ENCODE measurements around the gene GDPD4. TPM values are rescaled to one million over a fixed set of nuclear protein-coding genes. Genes with fewer than 3 reads are reported as not detected.

Gene GDPD4
- total RNA-seq, 2 donors from 2014 or later, result not detected

GRCh38 chr11:77178150-77178549 lies 123.3 kb downstream of the GDPD4 start:
- H3K9me3 Mint-ChIP-seq, result no peaks in the 10 kb centered on the region
- peaks cover 28% of the 10 kb centered on the region for H3K4me1 Mint-ChIP-seq
- no peak overlapping the region for H3K9ac ChIP-seq (ENCODE audit: extremely low read depth, low read length, poor library complexity, severe bottlenecking)
- H3K27ac Mint-ChIP-seq, result no peak overlapping the region
- H3K9me3 ChIP-seq (ENCODE audit: control insufficient read depth, low read length), result no peaks in the 10 kb centered on the region
- WGBS, 2 experiments (ENCODE audit: insufficient coverage in 1 of 2, insufficient read length in 1 of 2), result 82 to 87% methylated on average over 1 to 4 of the region's 4 CpGs
- H3K4me3 Mint-ChIP-seq, result no peak overlapping the region
- H3K27me3 ChIP-seq (ENCODE audit: control insufficient read depth, insufficient read depth, low read length, poor library complexity, severe bottlenecking), result no peaks in the 10 kb centered on the region
- no peak for DNase-seq
- H3K36me3 ChIP-seq (ENCODE audit: control insufficient read depth, insufficient read depth, low read length), result no peaks in the 10 kb centered on the region
- H3K36me3 Mint-ChIP-seq (ENCODE audit: low read depth), result no peaks in the 10 kb centered on the region
- no peaks in the 10 kb centered on the region for H3K27me3 Mint-ChIP-seq (ENCODE audit: insufficient read depth)
- peaks cover 4% of the 10 kb centered on the region for H3K4me1 ChIP-seq (ENCODE audit: control insufficient read depth, insufficient read depth, low read length)
- no peak overlapping the region for H3K4me3 ChIP-seq (ENCODE audit: low read length)
- no peak overlapping the region for H3K27ac ChIP-seq (ENCODE audit: low read depth, low read length)
- no peak for TF ChIP-seq CTCF (conservative IDR thresholded peaks at IDR 0.05)

GRCh38 chr11:77176996-77177395 lies 124.5 kb downstream of the GDPD4 start:
- Mint-ChIP-seq H3K4me1 (peaks cover 37% of the 10 kb centered on the region), H3K9me3 (no peaks in the 10 kb centered on the region), H3K27ac (no peak overlapping the region), H3K4me3 (no peak overlapping the region), H3K36me3 (ENCODE audit: low read depth) (no peaks in the 10 kb centered on the region), H3K27me3 (ENCODE audit: insufficient read depth) (no peaks in the 10 kb centered on the region)
- no peaks in the 10 kb centered on the region for H3K9me3 ChIP-seq (ENCODE audit: control insufficient read depth, low read length)
- DNase-seq, result no peak
- 88 to 97% methylated on average over 8 to 9 of the region's 9 CpGs for WGBS, 2 experiments (ENCODE audit: insufficient coverage in 1 of 2, insufficient read length in 1 of 2)
- H3K4me1 ChIP-seq (ENCODE audit: control insufficient read depth, insufficient read depth, low read length), result peaks cover 12% of the 10 kb centered on the region
- H3K27ac ChIP-seq (ENCODE audit: low read depth, low read length), result no peak overlapping the region
- H3K36me3 ChIP-seq (ENCODE audit: control insufficient read depth, insufficient read depth, low read length), result no peaks in the 10 kb centered on the region
- no peak overlapping the region for H3K4me3 ChIP-seq (ENCODE audit: low read length)
- no peak for TF ChIP-seq CTCF (conservative IDR thresholded peaks at IDR 0.05)
- no peak overlapping the region for H3K9ac ChIP-seq (ENCODE audit: extremely low read depth, low read length, poor library complexity, severe bottlenecking)
- H3K27me3 ChIP-seq (ENCODE audit: control insufficient read depth, insufficient read depth, low read length, poor library complexity, severe bottlenecking), result no peaks in the 10 kb centered on the region

- no peak for TF ChIP-seq CTCF (conservative IDR thresholded peaks at IDR 0.05)
- no peaks in the 10 kb centered on the region for H3K36me3 ChIP-seq (ENCODE audit: control insufficient read depth, insufficient read depth, low read length)
- no peaks in the 10 kb centered on the region for H3K9me3 ChIP-seq (ENCODE audit: control insufficient read depth, low read length)
- Mint-ChIP-seq H3K9me3 (no peaks in the 10 kb centered on the region), H3K36me3 (ENCODE audit: low read depth) (no peaks in the 10 kb centered on the region), H3K27me3 (ENCODE audit: insufficient read depth) (no peaks in the 10 kb centered on the region), H3K4me1 (peaks cover 45% of the 10 kb centered on the region), H3K4me3 (no peak overlapping the region), H3K27ac (no peak overlapping the region)
- no peak overlapping the region for H3K4me3 ChIP-seq (ENCODE audit: low read length)
- peaks cover 16% of the 10 kb centered on the region for H3K4me1 ChIP-seq (ENCODE audit: control insufficient read depth, insufficient read depth, low read length)
- H3K27me3 ChIP-seq (ENCODE audit: control insufficient read depth, insufficient read depth, low read length, poor library complexity, severe bottlenecking), result no peaks in the 10 kb centered on the region
- peak overlapping the region; percentile 32 for H3K27ac ChIP-seq (ENCODE audit: low read depth, low read length)
- peak; percentile 88 for DNase-seq
- WGBS, 2 experiments (ENCODE audit: insufficient coverage in 1 of 2, insufficient read length in 1 of 2), result 37 to 48% methylated on average over 5 to 12 of the region's 12 CpGs
- no peak overlapping the region for H3K9ac ChIP-seq (ENCODE audit: extremely low read depth, low read length, poor library complexity, severe bottlenecking)
Measured at GRCh38 chr11:77175869-77176539, 125.5 kb downstream of the GDPD4 start.
